Activated CD4-positive, alpha-beta T cell treated with anti-CD3 and anti-CD28 coated beads for 36 hours (primary cell): ENCODE data around the gene MED19. TPM values are rescaled to one million over a fixed set of nuclear protein-coding genes. Genes with fewer than 3 reads are reported as not detected.
A peak's percentile ranks its signal among the peaks of the same experiment; 100 is the strongest.

ENCODE experiments used
- ATAC-seq: fragments of 200-7000 bp; cut with Tn5 transposase; one replicate; pipeline ENCODE4 v1.10.0; 2021; ENCODE audit warnings: mild to moderate bottlenecking, moderate library complexity
- CTCF ChIA-PET: fragments of 350-600 bp; sonication (Branson Sonifier 250); formaldehyde crosslinking; loops from one replicate; lab custom pipeline; 2021; ENCODE audit warnings: antibody characterized with exemption; lab: Charles Lee
- POLR2A ChIA-PET: fragments of 350-600 bp; sonication (Branson Sonifier 250); formaldehyde crosslinking; loops from one replicate; lab custom pipeline; 2021; ENCODE audit warnings: antibody characterized with exemption, inconsistent platforms; lab: Charles Lee
- DNase-seq: peaks from one replicate; pipeline ENCODE4 v3.0.0-alpha.2; 2020
- H3K27ac Mint-ChIP-seq: one replicate; pipeline ENCODE4 v1.8.0; 2021; ENCODE audit warnings: mixed read lengths
- H3K27me3 Mint-ChIP-seq: one replicate; pipeline ENCODE4 v1.8.0; 2021; ENCODE audit warnings: mixed read lengths
- H3K36me3 Mint-ChIP-seq: one replicate; pipeline ENCODE4 v1.8.0; 2021; ENCODE audit warnings: low read depth, mixed read lengths
- H3K4me1 Mint-ChIP-seq: one replicate; pipeline ENCODE4 v1.8.0; 2021; ENCODE audit warnings: mixed read lengths
- H3K4me3 Mint-ChIP-seq: one replicate; pipeline ENCODE4 v1.8.0; 2021; ENCODE audit warnings: mild to moderate bottlenecking, moderate library complexity, mixed read lengths
- H3K9me3 Mint-ChIP-seq: one replicate; pipeline ENCODE4 v1.8.0; 2021; ENCODE audit warnings: low read depth, mixed read lengths
- intact Hi-C, 2 experiments: fragments of 100-400 bp; cut with DNase I in 1 of 2; cut with micrococcal nuclease in 1 of 2; formaldehyde crosslinking; loops; one replicate each; pipeline versions ENCODE4 v1.14.2 to v1.15.1; 2022 to 2024; cut with DNase I, micrococcal nuclease
- total RNA-seq, 2 experiments: library from RNA; stranded (reverse); gene quantifications; one replicate each; pipeline ENCODE4 v1.2.3, GENCODE V29; 2021

Gene MED19
- total RNA-seq: 10 to 100 TPM in 1 of 2 experiments, 1 to 10 TPM in 1; 8.6 to 10.6 TPM

GRCh38 chr11:57711414-57712255 is at the start of gene MED19:
Gene MED19, minus strand, starts transcription at chr11:57712215. Its CDS starts 36 bp downstream, at chr11:57712179.
- Mint-ChIP-seq H3K9me3 (no peaks in the 10 kb centered on the region), H3K36me3 (peaks cover 13% of the 10 kb centered on the region), H3K27ac (peak within 1 kb of the TSS; percentile 97), H3K4me3 (peak within 1 kb of the TSS; percentile 97), H3K4me1 (peaks cover 50% of the 10 kb centered on the region), H3K27me3 (no peaks in the 10 kb centered on the region)
- POLR2A ChIA-PET: interaction anchor here (0.6 to 2.6 kb wide), 5 partner anchors 9 to 198 kb away, joined by 3 to 16 read pairs (median 3); partner anchors contain the start of gene SELENOH
- CTCF ChIA-PET: interaction anchor here (1.0 to 1.4 kb wide), 4 partner anchors 17 to 218 kb away, joined by 3 to 4 read pairs (median 4); no protein-coding TSS in a partner anchor
- ATAC-seq (peak; percentile 43), DNase-seq (peak; percentile 85)
- intact Hi-C loops: loop anchor here (1.0 to 5.0 kb wide), 14 partner anchors 30 to 868 kb away; partner anchors contain the start of genes CLP1 (in 2 of the 2), SELENOH (in 2 of the 2), SLC43A3 (in 2 of the 2) and TIMM10 (in 2 of the 2)

- ChIA-PET POLR2A (no interaction called here), CTCF (interaction anchor here (1.3 kb wide), 1 partner anchor 42 kb away, joined by 10 read pairs; no protein-coding TSS in a partner anchor)
- H3K27ac Mint-ChIP-seq: no peak overlapping the region
- H3K4me1 Mint-ChIP-seq: peaks cover 28% of the 10 kb centered on the region
- intact Hi-C loops: no loop called here
- H3K4me3 Mint-ChIP-seq: no peak overlapping the region
- ATAC-seq: no peak
- H3K9me3 Mint-ChIP-seq: no peaks in the 10 kb centered on the region
- H3K27me3 Mint-ChIP-seq: no peaks in the 10 kb centered on the region
- H3K36me3 Mint-ChIP-seq: no peaks in the 10 kb centered on the region
- DNase-seq: no peak
Measured at GRCh38 chr11:57758174-57758573, 46.2 kb upstream of the MED19 start.

- Mint-ChIP-seq H3K9me3 (no peaks in the 10 kb centered on the region), H3K27me3 (no peaks in the 10 kb centered on the region), H3K4me3 (no peak overlapping the region), H3K36me3 (peaks cover 4% of the 10 kb centered on the region), H3K27ac (no peak overlapping the region), H3K4me1 (peaks cover 3% of the 10 kb centered on the region)
- intact Hi-C loops: no loop called here
- ATAC-seq (no peak), DNase-seq (no peak)
- ChIA-PET POLR2A (no interaction called here), CTCF (interaction anchor here (2.2 kb wide), 1 partner anchor 48 kb away, joined by 25 read pairs; no protein-coding TSS in a partner anchor)
Measured at GRCh38 chr11:57752954-57753353, 40.9 kb upstream of the MED19 start.

- no peak for ATAC-seq
- ChIA-PET POLR2A (interaction anchor here (0.6 to 0.7 kb wide), 2 partner anchors 43 to 983 kb away, joined by 3 to 4 read pairs; no protein-coding TSS in a partner anchor), CTCF (interaction anchor here (0.6 to 2.2 kb wide), 3 partner anchors 9 to 49 kb away, joined by 3 to 25 read pairs (median 3); no protein-coding TSS in a partner anchor)
- intact Hi-C loops: loop anchor here (1.0 to 2.0 kb wide), 2 partner anchors 49 kb away; no protein-coding TSS in a partner anchor
- H3K27me3 Mint-ChIP-seq: no peaks in the 10 kb centered on the region
- peaks cover 9% of the 10 kb centered on the region for H3K36me3 Mint-ChIP-seq
- no peaks in the 10 kb centered on the region for H3K9me3 Mint-ChIP-seq
- H3K27ac Mint-ChIP-seq: peak within 1 kb of the TSS; percentile 59
- no peak within 1 kb of the TSS for H3K4me3 Mint-ChIP-seq
- H3K4me1 Mint-ChIP-seq: peaks cover 8% of the 10 kb centered on the region
- DNase-seq: peak; percentile 22
Measured at GRCh38 chr11:57751676-57752253, 39.8 kb upstream of the MED19 start, which contains the start of gene BTBD18. Gene BTBD18, minus strand, starts transcription at chr11:57751819. Its CDS starts 631 bp downstream, at chr11:57751188.

GRCh38 chr11:57751176-57751575 is 39.2 kb upstream of the MED19 start:
- Mint-ChIP-seq H3K36me3 (peaks cover 9% of the 10 kb centered on the region), H3K4me3 (no peak overlapping the region), H3K4me1 (peaks cover 11% of the 10 kb centered on the region), H3K27ac (peak overlapping the region; percentile 59), H3K9me3 (no peaks in the 10 kb centered on the region), H3K27me3 (no peaks in the 10 kb centered on the region)
- intact Hi-C loops: loop anchor here (1.0 to 2.0 kb wide), 2 partner anchors 49 to 50 kb away; no protein-coding TSS in a partner anchor
- DNase-seq: no peak
- POLR2A ChIA-PET: interaction anchor here (0.6 to 0.7 kb wide), 2 partner anchors 44 to 983 kb away, joined by 3 to 4 read pairs; no protein-coding TSS in a partner anchor
- CTCF ChIA-PET: interaction anchor here (2.2 kb wide), 1 partner anchor 49 kb away, joined by 25 read pairs; no protein-coding TSS in a partner anchor
- no peak for ATAC-seq

- Mint-ChIP-seq H3K27ac (peak overlapping the region; percentile 65), H3K4me1 (peaks cover 33% of the 10 kb centered on the region), H3K9me3 (no peaks in the 10 kb centered on the region), H3K27me3 (no peaks in the 10 kb centered on the region), H3K36me3 (peaks cover 38% of the 10 kb centered on the region), H3K4me3 (no peak overlapping the region)
- intact Hi-C loops: loop anchor here in 1 of 2 experiments (10.0 kb wide), 1 partner anchor 778 kb away; no protein-coding TSS in a partner anchor
- ATAC-seq (no peak), DNase-seq (no peak)
- CTCF ChIA-PET: interaction anchor here (1.4 kb wide), 1 partner anchor 54 kb away, joined by 9 read pairs; no protein-coding TSS in a partner anchor
- POLR2A ChIA-PET: interaction anchor here (0.6 kb wide), 1 partner anchor 790 kb away, joined by 5 read pairs; no protein-coding TSS in a partner anchor
Measured at GRCh38 chr11:57746920-57747319, 34.9 kb upstream of the MED19 start.

GRCh38 chr11:57745206-57745605 is 33.2 kb upstream of the MED19 start:
- Mint-ChIP-seq H3K4me3 (no peak overlapping the region), H3K4me1 (peaks cover 34% of the 10 kb centered on the region), H3K27me3 (no peaks in the 10 kb centered on the region), H3K27ac (peak overlapping the region; percentile 62), H3K36me3 (peaks cover 44% of the 10 kb centered on the region), H3K9me3 (no peaks in the 10 kb centered on the region)
- ATAC-seq: no peak
- ChIA-PET CTCF (interaction anchor here (1.2 to 6.4 kb wide), 3 partner anchors 17 to 288 kb away, joined by 3 to 45 read pairs (median 3); partner anchors contain the start of gene CTNND1), POLR2A (interaction anchor here (0.6 kb wide), 1 partner anchor 9 kb away, joined by 3 read pairs; no protein-coding TSS in a partner anchor)
- intact Hi-C loops: loop anchor here in 1 of 2 experiments (10.0 kb wide), 1 partner anchor 780 kb away; no protein-coding TSS in a partner anchor
- DNase-seq: no peak

GRCh38 chr11:57744357-57744756 is 32.3 kb upstream of the MED19 start:
- H3K27me3 Mint-ChIP-seq: no peaks in the 10 kb centered on the region
- peaks cover 46% of the 10 kb centered on the region for H3K36me3 Mint-ChIP-seq
- peak overlapping the region; percentile 67 for H3K27ac Mint-ChIP-seq
- ChIA-PET CTCF (interaction anchor here (0.6 to 6.4 kb wide), 4 partner anchors 33 to 917 kb away, joined by 3 to 45 read pairs (median 4); partner anchors contain the start of gene UBE2L6), POLR2A (interaction anchor here (0.5 to 0.6 kb wide), 2 partner anchors 91 to 108 kb away, joined by 3 to 13 read pairs; no protein-coding TSS in a partner anchor)
- H3K4me1 Mint-ChIP-seq: peaks cover 37% of the 10 kb centered on the region
- DNase-seq: no peak
- ATAC-seq: no peak
- intact Hi-C loops: loop anchor here in 1 of 2 experiments (5.0 to 10.0 kb wide), 2 partner anchors 407 to 780 kb away; partner anchors contain the start of genes P2RX3 and SSRP1
- H3K9me3 Mint-ChIP-seq: no peaks in the 10 kb centered on the region
- H3K4me3 Mint-ChIP-seq: no peak overlapping the region

- no peaks in the 10 kb centered on the region for H3K9me3 Mint-ChIP-seq
- no peak for ATAC-seq
- CTCF ChIA-PET: interaction anchor here (0.6 to 6.4 kb wide), 9 partner anchors 10 to 836 kb away, joined by 3 to 45 read pairs (median 4); partner anchors contain the start of gene UBE2L6
- intact Hi-C loops: loop anchor here in 1 of 2 experiments (5.0 to 10.0 kb wide), 2 partner anchors 405 to 783 kb away; partner anchors contain the start of genes P2RX3 and SSRP1
- H3K4me1 Mint-ChIP-seq: peaks cover 34% of the 10 kb centered on the region
- H3K27ac Mint-ChIP-seq: peak overlapping the region; percentile 100
- H3K36me3 Mint-ChIP-seq: peaks cover 53% of the 10 kb centered on the region
- POLR2A ChIA-PET: interaction anchor here (1.0 to 2.5 kb wide), 4 partner anchors 31 to 317 kb away, joined by 3 to 16 read pairs (median 10); partner anchors contain the start of genes MED19 and TMX2
- no peak for DNase-seq
- no peaks in the 10 kb centered on the region for H3K27me3 Mint-ChIP-seq
- peak overlapping the region; percentile 98 for H3K4me3 Mint-ChIP-seq
Measured at GRCh38 chr11:57742087-57742452, 30.1 kb upstream of the MED19 start.
